ENCODE data around the gene ATG3.

GRCh38 chr3:112610121-112610520, 48.4 kb upstream of the ATG3 start:
- TF ChIP-seq CTCF (IDR thresholded peaks at IDR 0.05): no peak
- no peak for TF ChIP-seq ZFX (IDR thresholded peaks at IDR 0.05; ENCODE audit: borderline replicate concordance)
